SK-N-MC (cell line): ENCODE results near the gene MAFG.

Source experiments
- DNase-seq: peaks from one replicate; pipeline ENCODE4 v3.0.0-alpha.2; 2011; ENCODE audit warnings: low read depth, low spot score
- H3K27ac ChIP-seq: fragments of 200-600 bp; sonication (generic); 2 replicates; pipeline ENCODE4 v1.5.1; 2016; ENCODE audit warnings: mixed run types
- H3K36me3 ChIP-seq: fragments of 200-600 bp; sonication (generic); 2 replicates; pipeline ENCODE4 v1.6.1; 2017; ENCODE audit warnings: antibody characterized with exemption, low read length, mixed read lengths; ENCODE audit not compliant: insufficient read depth
- H3K4me3 ChIP-seq: fragments of 200-600 bp; sonication (generic); 2 replicates; pipeline ENCODE4 v1.5.1; 2016
- H3K9ac ChIP-seq: fragments of 200-600 bp; sonication (generic); 2 replicates; pipeline ENCODE4 v1.8.0; 2017; ENCODE audit warnings: mixed run types, mixed read lengths; ENCODE audit not compliant: insufficient read length
- H3K9me3 ChIP-seq: fragments of 200-600 bp; sonication (generic); 2 replicates; pipeline ENCODE4 v1.6.1; 2017; ENCODE audit warnings: low read depth, mild to moderate bottlenecking, antibody characterized with exemption, low read length, moderate library complexity, mixed read lengths
- EZH2 ChIP-seq: fragments of 200-600 bp; sonication (generic); IDR thresholded peaks from one replicate; pipeline ENCODE4 v1.6.1; 2017; ENCODE audit warnings: antibody characterized with exemption
- FOXP2 ChIP-seq: optimal IDR thresholded peaks from 2 replicates; pipeline ENCODE3; 2011; ENCODE audit warnings: mild to moderate bottlenecking, moderate library complexity; ENCODE audit not compliant: insufficient read depth; ENCODE audit errors: extremely low read length, control extremely low read depth
- POLR2AphosphoS5 ChIP-seq: IDR thresholded peaks from 2 replicates; pipeline ENCODE4 v1.6.1; 2012; ENCODE audit warnings: mild to moderate bottlenecking, low read depth, low read length, borderline replicate concordance

The MAFG gene

GRCh38 chr17:81905993-81906392 lies 21.5 kb downstream of the MAFG start:
- no peak overlapping the region for H3K9ac ChIP-seq
- H3K27ac ChIP-seq = no peak overlapping the region
- no peaks in the 10 kb centered on the region for H3K36me3 ChIP-seq
- TF ChIP-seq POLR2AphosphoS5 = no peak
- TF ChIP-seq FOXP2 = no peak
- no peak for TF ChIP-seq EZH2
- no peak overlapping the region for H3K4me3 ChIP-seq
- DNase-seq = no peak
- no peaks in the 10 kb centered on the region for H3K9me3 ChIP-seq

- H3K4me3 ChIP-seq = no peak overlapping the region
- no peak for DNase-seq
- H3K27ac ChIP-seq = no peak overlapping the region
- no peak overlapping the region for H3K9ac ChIP-seq
- no peaks in the 10 kb centered on the region for H3K9me3 ChIP-seq
- no peak for TF ChIP-seq EZH2
- no peak for TF ChIP-seq FOXP2
- TF ChIP-seq POLR2AphosphoS5 = no peak
- no peaks in the 10 kb centered on the region; the same call in 1 of the 2 replicates for H3K36me3 ChIP-seq
Measured at GRCh38 chr17:81905424-81905875, 22.1 kb downstream of the MAFG start.

- DNase-seq = no peak
- Histone ChIP-seq H3K4me3 (no peak overlapping the region), H3K9ac (no peak overlapping the region), H3K36me3 (peaks cover 3% of the 10 kb centered on the region; the same call in 1 of the 2 replicates), H3K9me3 (no peaks in the 10 kb centered on the region), H3K27ac (no peak overlapping the region)
- TF ChIP-seq FOXP2 = no peak
Measured at GRCh38 chr17:81904600-81905423, 22.7 kb downstream of the MAFG start.

- no peak overlapping the region for H3K9ac ChIP-seq
- H3K4me3 ChIP-seq = no peak overlapping the region
- peaks cover 3% of the 10 kb centered on the region; the same call in 1 of the 2 replicates for H3K36me3 ChIP-seq
- no peak overlapping the region for H3K27ac ChIP-seq
- no peak for DNase-seq
- no peaks in the 10 kb centered on the region for H3K9me3 ChIP-seq
- TF ChIP-seq EZH2 (no peak), FOXP2 (no peak), POLR2AphosphoS5 (no peak)
Measured at GRCh38 chr17:81903896-81904599, 23.5 kb downstream of the MAFG start.

GRCh38 chr17:81903415-81903831 lies 24.1 kb downstream of the MAFG start:
- no peak overlapping the region for H3K9ac ChIP-seq
- DNase-seq = no peak
- H3K36me3 ChIP-seq = peaks cover 6% of the 10 kb centered on the region; the same call in 1 of the 2 replicates
- TF ChIP-seq FOXP2 (no peak), POLR2AphosphoS5 (no peak), EZH2 (no peak)
- no peak overlapping the region for H3K27ac ChIP-seq
- no peaks in the 10 kb centered on the region for H3K9me3 ChIP-seq
- H3K4me3 ChIP-seq = no peak overlapping the region

GRCh38 chr17:81902653-81903414 lies 24.7 kb downstream of the MAFG start:
- no peak for DNase-seq
- H3K4me3 ChIP-seq = no peak overlapping the region
- no peak overlapping the region for H3K27ac ChIP-seq
- H3K9ac ChIP-seq = no peak overlapping the region
- H3K36me3 ChIP-seq = peaks cover 6% of the 10 kb centered on the region; the same call in 1 of the 2 replicates
- TF ChIP-seq FOXP2 (no peak), EZH2 (no peak), POLR2AphosphoS5 (no peak)
- no peaks in the 10 kb centered on the region for H3K9me3 ChIP-seq

GRCh38 chr17:81902023-81902652 lies 25.4 kb downstream of the MAFG start, which contains the start of gene NPB:
NPB (plus strand) TSS chr17:81902238; CDS start chr17:81902278, 40 bp downstream.
- Histone ChIP-seq H3K36me3 (peaks cover 9% of the 10 kb centered on the region; the same call in 1 of the 2 replicates), H3K4me3 (no peak within 1 kb of the TSS)
- no peak for DNase-seq

GRCh38 chr17:81901167-81902022 lies 26.1 kb downstream of the MAFG start:
- Histone ChIP-seq H3K36me3 (peaks cover 12% of the 10 kb centered on the region; the same call in 1 of the 2 replicates), H3K27ac (no peak overlapping the region), H3K4me3 (no peak overlapping the region), H3K9ac (no peak overlapping the region), H3K9me3 (no peaks in the 10 kb centered on the region)
- no peak for TF ChIP-seq EZH2
- no peak for TF ChIP-seq FOXP2
- no peak for TF ChIP-seq POLR2AphosphoS5
- no peak for DNase-seq

More at GRCh38 chr17:81902023-81902652, 25.4 kb downstream of the MAFG start, which contains the start of gene NPB:
- TF ChIP-seq EZH2 = no peak
- TF ChIP-seq FOXP2 = no peak
- TF ChIP-seq POLR2AphosphoS5 = no peak
- Histone ChIP-seq H3K9me3 (no peaks in the 10 kb centered on the region), H3K27ac (no peak within 1 kb of the TSS), H3K9ac (no peak within 1 kb of the TSS)
